ENCODE results near the gene GNAZ. TPM values are rescaled to one million over a fixed set of nuclear protein-coding genes. Genes with fewer than 3 reads are reported as not detected.

GNAZ gene
- total and polyA plus RNA-seq, 7 experiments from 2014 or later = 0.12 to 2.0 (median 0.31) TPM; not detected in 3

DNA sequence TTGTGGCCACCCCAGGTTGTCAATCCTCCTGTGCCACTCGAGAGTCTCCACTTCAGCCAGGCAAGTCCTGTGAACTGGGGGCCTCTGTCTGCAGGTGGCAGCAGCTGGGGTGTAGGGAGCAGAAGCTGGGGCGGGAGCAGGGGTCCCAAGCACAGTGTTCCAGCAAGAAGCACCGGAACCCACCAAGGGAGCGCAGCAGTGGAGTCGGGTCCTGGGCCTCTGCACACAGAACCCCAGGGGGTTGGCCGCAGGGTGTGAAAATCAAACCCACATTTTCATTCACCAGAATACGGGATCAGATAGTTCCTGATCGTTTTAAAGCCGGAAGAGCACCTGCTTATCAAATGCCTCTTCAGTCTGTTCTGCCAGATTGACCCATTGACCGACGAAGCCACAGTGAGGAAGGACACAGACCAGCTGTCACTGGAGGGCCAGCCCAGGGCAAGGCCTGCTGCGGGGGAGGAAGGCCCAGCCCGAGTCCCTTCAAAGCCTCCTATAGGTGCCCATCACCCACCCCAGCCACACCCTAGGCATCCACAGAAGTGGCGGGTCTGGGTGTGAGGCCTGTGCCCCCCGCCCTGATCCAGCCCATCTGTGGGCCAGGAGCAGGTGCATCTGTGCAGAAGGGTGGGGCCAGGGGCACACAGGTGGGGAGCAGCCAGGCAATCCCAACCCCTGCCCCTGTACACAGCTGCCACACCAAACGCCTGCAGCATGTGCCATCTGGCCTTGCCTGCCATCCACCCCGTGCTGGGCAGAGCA, 37.3 kb downstream of the GNAZ start:
- Histone ChIP-seq H3K36me3 (ENCODE audit: control insufficient read depth in 2 of 3, insufficient read depth in 3 of 3, low read length in 3 of 3) (no peaks in the 10 kb centered on the region), H3K4me3 (ENCODE audit: low read length) (no peak overlapping the region), H3K9me3 (ENCODE audit: control insufficient read depth in 2 of 3, low read length in 3 of 3) (no peaks in the 10 kb centered on the region), H3K27me3 (ENCODE audit: control insufficient read depth in 2 of 2, insufficient read depth in 2 of 2, low read length in 2 of 2) (no peaks in the 10 kb centered on the region), H3K27ac (ENCODE audit: low read depth, low read length) (no peak overlapping the region), H3K4me1 (ENCODE audit: control insufficient read depth in 2 of 2, insufficient read depth in 2 of 2, low read length in 2 of 2) (no peaks in the 10 kb centered on the region)
- CTCF ChIA-PET = no interaction called here
- Mint-ChIP-seq H3K4me3 (no peak overlapping the region), H3K4me1 (no peaks in the 10 kb centered on the region), H3K36me3 (no peaks in the 10 kb centered on the region), H3K27me3 (no peaks in the 10 kb centered on the region), H3K27ac (no peak overlapping the region), H3K9me3 (no peaks in the 10 kb centered on the region)
- ATAC-seq (no peak), DNase-seq (no peak)
- POLR2A ChIA-PET = no interaction called here
- intact Hi-C loops (cut with micrococcal nuclease) = no loop called here

GRCh38 chr22:23108249-23109078, 38.1 kb downstream of the GNAZ start:
- H3K27ac Mint-ChIP-seq = no peak overlapping the region

GRCh38 chr22:23109079-23109347, 38.7 kb downstream of the GNAZ start:
- H3K4me3 ChIP-seq (ENCODE audit: low read length) = no peak overlapping the region
- no peak for ATAC-seq
- Mint-ChIP-seq H3K4me1 (no peaks in the 10 kb centered on the region), H3K27me3 (no peaks in the 10 kb centered on the region), H3K27ac (no peak overlapping the region), H3K4me3 (no peak overlapping the region), H3K36me3 (no peaks in the 10 kb centered on the region), H3K9me3 (no peaks in the 10 kb centered on the region)
- H3K27me3 ChIP-seq (ENCODE audit: control insufficient read depth in 2 of 2, insufficient read depth in 2 of 2, low read length in 2 of 2) = no peaks in the 10 kb centered on the region
- no peaks in the 10 kb centered on the region for H3K36me3 ChIP-seq (ENCODE audit: control insufficient read depth in 2 of 3, insufficient read depth in 3 of 3, low read length in 3 of 3)
- intact Hi-C loops (cut with micrococcal nuclease) = no loop called here
- no peaks in the 10 kb centered on the region for H3K4me1 ChIP-seq (ENCODE audit: control insufficient read depth in 2 of 2, insufficient read depth in 2 of 2, low read length in 2 of 2)
- ChIA-PET CTCF (interaction anchor here (1.3 kb wide), 1 partner anchor 19 kb away, joined by 3 read pairs; no protein-coding TSS in a partner anchor), POLR2A (no interaction called here)
- H3K9me3 ChIP-seq (ENCODE audit: control insufficient read depth in 2 of 3, low read length in 3 of 3) = no peaks in the 10 kb centered on the region
- no peak overlapping the region for H3K27ac ChIP-seq (ENCODE audit: low read depth, low read length)
- DNase-seq = no peak

More at GRCh38 chr22:23108249-23109078, 38.1 kb downstream of the GNAZ start:
- Histone ChIP-seq H3K36me3 (ENCODE audit: control insufficient read depth in 2 of 3, insufficient read depth in 3 of 3, low read length in 3 of 3) (no peaks in the 10 kb centered on the region), H3K27ac (ENCODE audit: low read depth, low read length) (no peak overlapping the region), H3K27me3 (ENCODE audit: control insufficient read depth in 2 of 2, insufficient read depth in 2 of 2, low read length in 2 of 2) (no peaks in the 10 kb centered on the region), H3K4me1 (ENCODE audit: control insufficient read depth in 2 of 2, insufficient read depth in 2 of 2, low read length in 2 of 2) (no peaks in the 10 kb centered on the region), H3K9me3 (ENCODE audit: control insufficient read depth in 2 of 3, low read length in 3 of 3) (no peaks in the 10 kb centered on the region), H3K4me3 (ENCODE audit: low read length) (no peak overlapping the region)
- DNase-seq = no peak
- intact Hi-C loops (cut with micrococcal nuclease) = no loop called here
- Mint-ChIP-seq H3K36me3 (no peaks in the 10 kb centered on the region), H3K9me3 (no peaks in the 10 kb centered on the region), H3K4me1 (no peaks in the 10 kb centered on the region), H3K4me3 (no peak overlapping the region), H3K27me3 (no peaks in the 10 kb centered on the region)
- CTCF ChIA-PET = no interaction called here
- POLR2A ChIA-PET = no interaction called here
- ATAC-seq = no peak

- no peak overlapping the region for H3K4me3 ChIP-seq (ENCODE audit: low read length)
- CTCF ChIA-PET = interaction anchor here (1.3 kb wide), 1 partner anchor 18 kb away, joined by 3 read pairs; no protein-coding TSS in a partner anchor
- no peaks in the 10 kb centered on the region for H3K36me3 ChIP-seq (ENCODE audit: control insufficient read depth in 2 of 3, insufficient read depth in 3 of 3, low read length in 3 of 3)
- no peaks in the 10 kb centered on the region for H3K9me3 ChIP-seq (ENCODE audit: control insufficient read depth in 2 of 3, low read length in 3 of 3)
- Mint-ChIP-seq H3K27me3 (no peaks in the 10 kb centered on the region), H3K27ac (no peak overlapping the region), H3K4me3 (no peak overlapping the region), H3K9me3 (no peaks in the 10 kb centered on the region), H3K4me1 (no peaks in the 10 kb centered on the region), H3K36me3 (no peaks in the 10 kb centered on the region)
- no peak overlapping the region for H3K27ac ChIP-seq (ENCODE audit: low read depth, low read length)
- intact Hi-C loops (cut with micrococcal nuclease) = no loop called here
- POLR2A ChIA-PET = no interaction called here
- ATAC-seq (no peak), DNase-seq (no peak)
- H3K4me1 ChIP-seq (ENCODE audit: control insufficient read depth in 2 of 2, insufficient read depth in 2 of 2, low read length in 2 of 2) = no peaks in the 10 kb centered on the region
- no peaks in the 10 kb centered on the region for H3K27me3 ChIP-seq (ENCODE audit: control insufficient read depth in 2 of 2, insufficient read depth in 2 of 2, low read length in 2 of 2)
These were observed 39.2 kb downstream of the GNAZ start for GRCh38 chr22:23109441-23109978.

- H3K4me1 ChIP-seq (ENCODE audit: control insufficient read depth in 2 of 2, insufficient read depth in 2 of 2, low read length in 2 of 2) = no peaks in the 10 kb centered on the region
- Mint-ChIP-seq H3K4me3 (no peak overlapping the region), H3K4me1 (no peaks in the 10 kb centered on the region), H3K36me3 (no peaks in the 10 kb centered on the region), H3K27me3 (no peaks in the 10 kb centered on the region), H3K27ac (no peak overlapping the region), H3K9me3 (no peaks in the 10 kb centered on the region)
- no peaks in the 10 kb centered on the region for H3K27me3 ChIP-seq (ENCODE audit: control insufficient read depth in 2 of 2, insufficient read depth in 2 of 2, low read length in 2 of 2)
- H3K4me3 ChIP-seq (ENCODE audit: low read length) = no peak overlapping the region
- no peaks in the 10 kb centered on the region for H3K9me3 ChIP-seq (ENCODE audit: control insufficient read depth in 2 of 3, low read length in 3 of 3)
- H3K27ac ChIP-seq (ENCODE audit: low read depth, low read length) = no peak overlapping the region
- DNase-seq = no peak
- intact Hi-C loops (cut with micrococcal nuclease) = no loop called here
- ATAC-seq = no peak
- no peaks in the 10 kb centered on the region for H3K36me3 ChIP-seq (ENCODE audit: control insufficient read depth in 2 of 3, insufficient read depth in 3 of 3, low read length in 3 of 3)
- ChIA-PET POLR2A (no interaction called here), CTCF (interaction anchor here (1.3 kb wide), 1 partner anchor 17 kb away, joined by 3 read pairs; no protein-coding TSS in a partner anchor)
These were observed 40.0 kb downstream of the GNAZ start for GRCh38 chr22:23110190-23110921.

DNA sequence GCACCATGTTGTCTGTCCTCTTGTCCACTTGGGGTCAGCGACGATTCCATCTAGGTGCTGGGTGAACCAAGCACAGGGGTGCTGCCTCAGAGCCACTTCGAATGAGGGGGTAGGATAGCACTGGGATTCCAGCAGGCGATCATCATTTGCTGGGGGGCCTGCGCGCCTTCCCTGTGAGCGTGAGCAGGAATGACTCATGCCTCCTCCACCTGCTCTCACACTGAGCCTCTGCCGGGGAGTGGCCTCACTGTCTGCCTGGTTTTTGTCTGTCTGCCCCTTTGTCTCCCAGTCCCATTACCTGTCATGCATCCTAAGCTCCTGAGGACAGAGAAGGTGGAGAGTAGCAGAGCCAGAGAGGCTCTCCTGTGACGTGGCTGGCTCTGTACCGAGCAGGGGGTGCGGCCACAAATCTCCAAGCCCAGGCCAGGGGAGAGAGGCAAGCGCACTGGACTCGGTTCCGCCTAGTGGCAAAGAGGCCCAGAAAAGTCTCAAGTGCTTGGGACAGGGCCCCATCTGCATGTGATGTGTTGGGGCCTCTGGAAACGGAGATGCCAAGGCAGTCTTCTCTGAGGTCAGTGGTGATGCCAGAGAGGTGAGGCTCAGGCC, 40.7 kb downstream of the GNAZ start:
- H3K4me3 ChIP-seq (ENCODE audit: low read length) = no peak overlapping the region
- H3K4me3 Mint-ChIP-seq = no peak overlapping the region
- no peaks in the 10 kb centered on the region for H3K27me3 Mint-ChIP-seq
- H3K4me1 ChIP-seq (ENCODE audit: control insufficient read depth in 2 of 2, insufficient read depth in 2 of 2, low read length in 2 of 2) = no peaks in the 10 kb centered on the region
- H3K4me1 Mint-ChIP-seq = no peaks in the 10 kb centered on the region
- intact Hi-C loops (cut with micrococcal nuclease) = no loop called here
- no peak overlapping the region for H3K27ac ChIP-seq (ENCODE audit: low read depth, low read length)
- POLR2A ChIA-PET = no interaction called here
- CTCF ChIA-PET = no interaction called here
- no peak for DNase-seq
- H3K9me3 ChIP-seq (ENCODE audit: control insufficient read depth in 2 of 3, low read length in 3 of 3) = no peaks in the 10 kb centered on the region
- H3K27ac Mint-ChIP-seq = no peak overlapping the region
- no peaks in the 10 kb centered on the region for H3K36me3 ChIP-seq (ENCODE audit: control insufficient read depth in 2 of 3, insufficient read depth in 3 of 3, low read length in 3 of 3)
- no peaks in the 10 kb centered on the region for H3K9me3 Mint-ChIP-seq
- no peaks in the 10 kb centered on the region for H3K27me3 ChIP-seq (ENCODE audit: control insufficient read depth in 2 of 2, insufficient read depth in 2 of 2, low read length in 2 of 2)
- no peak for ATAC-seq
- H3K36me3 Mint-ChIP-seq = no peaks in the 10 kb centered on the region

Measured in naive thymus-derived CD4-positive, alpha-beta T cell (primary cell).